ENCODE results near the gene RHOXF1.
"Not testable (repeated sequence)": the region's sequence is repeated elsewhere in the genome, so short reads cannot be mapped to it uniquely, and the experiment has no call there.

The RHOXF1 gene, protein sequence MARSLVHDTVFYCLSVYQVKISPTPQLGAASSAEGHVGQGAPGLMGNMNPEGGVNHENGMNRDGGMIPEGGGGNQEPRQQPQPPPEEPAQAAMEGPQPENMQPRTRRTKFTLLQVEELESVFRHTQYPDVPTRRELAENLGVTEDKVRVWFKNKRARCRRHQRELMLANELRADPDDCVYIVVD

DNA sequence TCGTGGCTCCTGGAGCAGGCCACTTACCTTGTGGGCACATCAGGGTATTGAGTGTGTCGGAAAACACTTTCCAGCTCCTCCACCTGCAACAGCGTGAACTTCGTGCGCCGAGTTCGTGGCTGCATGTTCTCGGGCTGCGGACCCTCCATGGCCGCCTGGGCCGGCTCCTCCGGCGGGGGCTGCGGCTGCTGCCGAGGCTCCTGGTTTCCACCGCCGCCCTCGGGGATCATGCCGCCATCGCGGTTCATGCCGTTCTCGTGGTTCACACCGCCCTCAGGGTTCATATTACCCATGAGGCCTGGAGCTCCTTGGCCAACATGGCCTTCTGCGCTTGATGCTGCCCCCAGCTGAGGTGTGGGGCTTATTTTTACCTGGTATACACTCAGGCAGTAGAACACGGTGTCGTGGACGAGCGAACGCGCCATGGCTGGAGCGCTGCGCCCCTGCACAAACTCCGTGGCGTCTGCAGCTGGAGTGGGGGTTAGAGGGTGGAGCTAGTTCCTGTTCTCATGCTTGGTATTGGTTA lies at the start of gene RHOXF1:
RHOXF1 (minus strand) TSS at position 476 of the 526 bp plus-strand sequence; CDS start at position 425, 51 bp downstream.
- no peak for DNase-seq (ENCODE audit: low spot score)

DNA sequence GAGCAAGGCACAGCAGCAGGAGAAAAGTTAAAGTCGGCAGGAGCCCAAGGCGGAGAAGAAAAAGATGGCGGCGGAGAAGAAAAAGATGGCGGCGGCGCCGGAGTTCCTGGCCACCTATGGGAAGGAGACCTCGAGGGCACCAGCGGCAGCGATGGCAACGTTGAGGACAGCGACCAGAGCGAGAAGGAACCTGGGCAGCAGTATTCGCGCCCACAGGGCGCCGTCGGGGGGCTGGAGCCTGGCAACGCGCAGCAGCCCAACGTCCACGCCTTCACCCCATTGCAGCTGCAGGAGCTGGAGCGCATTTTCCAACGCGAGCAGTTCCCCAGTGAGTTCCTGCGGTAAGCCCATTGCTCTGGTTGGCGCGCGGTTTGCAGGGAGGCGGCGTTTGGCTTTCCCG lies 43.4 kb upstream of the RHOXF1 start:
- DNase-seq (ENCODE audit: low spot score), result not testable (repeated sequence)

DNA sequence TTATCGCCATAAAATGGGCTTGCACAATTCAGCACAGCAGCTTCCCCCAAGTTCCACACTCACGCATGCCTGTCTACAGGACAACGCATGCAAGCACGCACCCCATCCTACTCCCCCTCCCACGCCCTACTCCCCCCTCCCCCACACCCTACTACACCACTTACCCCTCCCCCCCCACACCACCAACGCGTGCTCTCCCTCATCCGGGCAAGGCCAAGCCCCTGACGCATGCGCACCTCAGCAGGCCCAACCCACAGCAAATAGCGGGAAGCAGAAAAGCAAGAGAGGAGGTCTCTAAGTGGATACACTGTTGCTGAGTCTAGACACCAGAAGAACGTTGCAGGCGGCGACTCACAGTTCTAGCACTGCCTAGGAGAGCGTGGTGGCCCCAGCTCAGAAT lies 42.6 kb upstream of the RHOXF1 start, which contains the start of gene RHOXF2:
RHOXF2 (plus strand) TSS at position 301 of the 400 bp plus-strand sequence. CDS start 138 bp downstream, outside the sequence.
- DNase-seq (ENCODE audit: low spot score), result not testable (repeated sequence)

DNA sequence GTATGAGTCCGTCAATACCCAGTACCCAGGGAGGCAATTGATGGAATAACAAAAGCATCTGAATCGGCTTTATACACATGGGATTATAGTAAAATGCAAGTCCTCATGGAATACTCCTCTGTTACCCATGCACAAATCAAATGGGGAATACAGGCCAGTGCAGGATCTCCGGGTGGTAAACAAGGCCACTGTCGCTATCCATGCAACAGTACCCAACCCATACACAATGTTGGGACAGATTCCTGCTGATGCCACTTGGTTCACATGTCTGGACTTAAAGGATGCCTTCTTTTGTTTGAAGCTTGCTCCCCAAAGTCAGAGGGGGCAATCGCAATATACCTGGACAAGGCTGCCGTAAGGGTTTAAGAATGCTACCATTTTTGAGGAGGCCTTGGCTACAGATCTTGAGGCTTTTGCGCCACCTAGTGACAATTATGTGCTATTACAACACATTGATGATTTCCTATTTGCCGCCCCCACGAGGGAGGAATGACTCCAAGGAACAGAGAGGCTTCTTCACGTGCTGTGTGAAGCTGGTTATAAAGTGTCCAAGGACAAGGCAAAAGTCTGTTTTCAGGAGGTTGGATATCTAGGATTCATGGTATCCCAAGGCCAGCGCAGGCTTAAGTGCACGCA lies 34.5 kb upstream of the RHOXF1 start:
- DNase-seq (ENCODE audit: low spot score), result not testable (repeated sequence)

DNA sequence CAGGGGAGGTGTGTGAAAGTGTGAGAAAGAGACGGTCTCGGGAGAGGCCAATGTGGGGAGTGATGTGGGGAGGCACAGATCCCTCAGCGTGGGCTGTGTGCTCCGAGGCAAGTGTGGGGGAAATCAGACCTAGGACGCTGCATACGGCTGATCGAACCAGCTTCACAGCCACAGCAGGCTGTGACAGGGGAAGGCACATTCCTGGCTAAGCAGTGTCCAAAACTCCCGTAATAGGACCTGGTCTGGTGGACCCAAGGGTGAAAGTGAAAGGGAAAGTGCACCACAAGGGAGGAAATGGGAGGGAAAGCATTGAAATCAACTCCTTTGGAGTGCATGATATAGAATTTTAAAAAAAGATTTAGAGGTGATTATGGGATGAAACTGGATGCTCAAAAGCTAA lies 31.8 kb upstream of the RHOXF1 start:
- no peak for DNase-seq (ENCODE audit: low spot score)

DNA sequence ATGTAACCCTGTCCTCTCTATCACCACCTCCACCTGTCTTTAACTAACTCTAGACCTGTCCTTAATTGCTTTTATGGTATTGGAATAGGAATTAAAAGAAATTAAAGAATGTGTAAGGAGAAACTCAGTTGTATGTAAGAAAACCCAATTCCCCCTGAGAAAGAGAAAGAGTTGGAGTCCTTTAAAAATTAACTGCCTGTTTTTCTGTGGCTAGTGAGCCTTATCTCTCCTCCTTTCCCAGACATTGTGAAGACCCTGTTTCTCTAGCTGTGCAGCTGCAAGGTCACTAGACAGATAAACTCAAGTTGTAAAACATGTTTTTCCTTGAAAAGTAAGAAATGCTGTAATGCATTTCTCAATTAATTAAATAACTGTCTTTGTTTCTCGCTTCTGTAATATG lies 30.6 kb upstream of the RHOXF1 start:
- not testable (repeated sequence) for DNase-seq (ENCODE audit: low spot score)

DNA sequence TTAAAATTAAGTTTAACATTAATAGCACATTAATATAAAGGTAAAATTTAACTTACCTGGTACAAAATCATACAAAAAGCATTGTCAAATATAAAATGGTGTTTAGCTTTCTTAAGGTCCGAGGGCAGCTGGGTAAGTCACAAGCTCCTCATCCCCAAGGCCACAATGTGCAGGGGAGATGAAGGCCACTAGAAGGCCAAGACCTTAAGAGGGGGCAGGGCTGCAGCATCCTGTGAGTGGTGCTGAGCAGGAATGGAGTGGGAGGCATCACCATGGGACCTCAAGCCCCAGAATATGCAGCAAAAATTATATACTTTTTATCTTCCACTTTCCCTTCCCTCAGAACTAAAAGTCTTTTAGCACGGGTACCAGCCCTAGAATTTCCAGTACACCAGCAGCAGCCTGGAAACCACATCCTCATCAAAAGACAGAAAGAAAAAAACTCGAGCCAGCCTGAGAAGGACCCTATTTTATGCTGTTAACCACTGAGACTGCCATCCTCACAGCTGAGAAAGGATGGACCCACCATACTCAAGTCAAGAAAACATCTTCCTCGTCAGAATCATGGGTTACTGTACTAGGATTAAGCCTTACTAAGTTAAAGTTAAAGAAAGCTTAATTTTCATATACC lies 29.7 kb upstream of the RHOXF1 start:
- DNase-seq (ENCODE audit: low spot score), result no peak

DNA sequence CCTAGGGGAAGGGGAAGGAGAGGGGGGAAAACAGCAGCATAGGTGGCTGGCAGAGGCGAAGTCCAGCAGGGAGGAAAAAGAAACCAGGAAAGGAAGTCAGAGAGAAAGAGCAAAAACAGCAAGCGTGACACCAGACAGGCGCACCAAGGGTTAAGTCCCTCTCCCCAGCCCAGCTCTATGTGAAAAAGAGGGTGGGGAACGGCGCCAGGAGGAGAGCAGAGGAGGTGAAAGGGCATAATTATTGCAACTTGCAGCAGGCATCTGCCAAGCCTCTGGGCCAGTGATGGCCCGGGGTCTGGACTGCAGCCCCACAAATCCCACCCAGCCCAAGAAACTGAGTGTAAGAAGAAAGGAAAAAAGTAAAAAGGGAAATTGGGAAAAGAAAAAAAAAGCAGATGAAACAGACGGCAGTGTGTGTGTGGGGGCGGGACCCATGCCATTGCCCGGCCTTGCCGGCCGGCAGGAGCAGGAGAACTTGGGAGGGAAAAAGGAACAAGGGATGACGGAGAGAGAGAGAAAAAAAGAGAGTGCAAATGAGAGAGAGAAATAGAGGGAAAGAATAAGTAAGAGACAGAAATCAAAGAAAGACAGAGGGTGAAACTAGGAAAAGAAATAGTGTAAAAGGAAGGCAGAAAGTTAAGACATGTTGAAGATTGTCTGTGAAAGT lies 28.6 kb upstream of the RHOXF1 start:
- DNase-seq (ENCODE audit: low spot score), result no peak

DNA sequence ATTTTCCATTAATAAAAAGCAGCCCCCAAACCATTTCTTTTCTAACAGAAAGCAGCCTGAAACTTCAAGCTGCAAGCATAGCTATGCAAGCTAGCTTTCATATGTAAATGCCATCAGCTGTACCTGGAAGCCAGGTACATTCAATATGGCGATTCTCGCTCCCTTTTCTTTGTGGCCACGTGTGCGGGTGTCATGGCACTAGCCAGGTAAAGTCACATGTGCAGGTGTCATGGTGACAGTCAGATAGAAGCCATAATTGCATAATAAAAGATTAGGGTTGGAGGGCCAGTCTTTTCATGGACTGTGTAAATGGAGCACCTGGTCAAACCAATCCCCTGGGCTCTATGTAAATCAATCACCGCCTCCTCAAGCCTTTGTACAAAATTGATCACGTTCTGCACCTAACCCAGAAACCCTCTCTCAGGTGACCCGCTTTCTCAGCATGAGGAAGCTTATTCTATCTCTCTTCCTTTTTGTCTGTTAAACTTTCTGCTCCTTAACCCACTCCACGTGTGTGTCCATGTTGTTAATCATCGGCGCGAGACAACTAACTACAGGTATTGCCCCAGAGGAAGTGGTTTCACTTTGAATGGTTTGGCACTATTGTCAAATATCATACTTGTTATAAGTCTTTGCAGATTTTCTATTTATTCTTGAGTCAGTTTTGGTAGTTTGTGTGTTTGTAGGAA lies 24.7 kb upstream of the RHOXF1 start:
- DNase-seq (ENCODE audit: low spot score), result no peak

DNA sequence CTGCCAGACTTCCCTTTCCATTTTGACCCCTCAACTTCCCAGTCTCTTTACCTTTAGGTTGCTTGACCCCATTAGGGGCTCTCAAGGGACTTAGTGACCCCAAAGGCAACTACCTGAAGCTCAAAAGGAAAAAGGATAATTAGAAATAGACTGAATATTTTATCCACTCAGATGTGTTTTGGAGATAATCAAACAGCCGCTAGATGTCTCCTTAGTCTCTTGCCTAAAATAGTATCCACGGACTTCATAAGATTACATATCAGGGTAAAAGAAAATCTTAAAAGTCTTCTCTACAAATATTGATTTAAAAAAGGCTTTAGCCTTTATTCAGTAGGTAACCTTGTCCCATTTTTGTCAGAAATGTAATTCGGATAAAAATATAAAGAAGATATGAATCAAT lies 21.7 kb upstream of the RHOXF1 start:
- DNase-seq (ENCODE audit: low spot score), result no peak

DNA sequence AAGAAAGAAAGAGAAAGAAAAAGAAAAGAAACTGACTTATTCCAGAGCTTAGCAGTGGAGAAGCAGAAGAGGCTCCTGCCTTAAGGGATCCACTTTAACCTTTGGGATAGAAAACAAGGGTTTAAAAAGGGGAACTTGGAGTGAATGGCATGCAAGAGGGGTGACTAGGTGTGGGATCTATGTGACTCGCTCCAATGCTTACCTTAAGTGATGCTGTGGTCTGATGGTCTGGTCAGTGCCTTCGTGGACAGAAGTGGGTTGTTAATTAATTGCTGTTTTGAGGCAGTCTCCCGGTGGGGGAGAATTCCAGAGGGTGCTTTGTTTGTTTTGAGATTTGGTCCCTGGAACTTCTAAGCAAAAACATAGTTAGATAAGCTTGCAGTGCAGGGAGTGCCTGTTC lies 21.1 kb upstream of the RHOXF1 start:
- no peak for DNase-seq (ENCODE audit: low spot score)

DNA sequence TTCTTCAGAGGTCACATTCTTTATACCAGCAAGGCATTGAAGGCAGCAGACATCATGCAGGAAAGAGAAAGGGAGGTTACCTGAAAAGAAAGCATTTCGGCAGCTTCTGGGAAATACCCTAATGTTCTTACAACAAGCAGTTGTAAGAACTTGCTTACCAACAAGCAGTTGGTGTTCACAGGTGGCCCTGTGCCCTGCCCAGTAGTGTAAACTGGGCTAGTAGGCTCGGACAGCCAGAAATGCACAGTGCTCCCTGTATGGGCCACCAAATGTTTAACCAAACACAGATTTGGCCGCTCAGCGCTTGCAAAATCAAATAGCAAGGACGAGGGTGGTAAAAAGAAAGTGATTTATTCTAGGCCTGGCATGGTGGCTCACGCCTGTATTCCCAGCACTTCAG lies 20.4 kb upstream of the RHOXF1 start:
- DNase-seq (ENCODE audit: low spot score), result no peak

DNA sequence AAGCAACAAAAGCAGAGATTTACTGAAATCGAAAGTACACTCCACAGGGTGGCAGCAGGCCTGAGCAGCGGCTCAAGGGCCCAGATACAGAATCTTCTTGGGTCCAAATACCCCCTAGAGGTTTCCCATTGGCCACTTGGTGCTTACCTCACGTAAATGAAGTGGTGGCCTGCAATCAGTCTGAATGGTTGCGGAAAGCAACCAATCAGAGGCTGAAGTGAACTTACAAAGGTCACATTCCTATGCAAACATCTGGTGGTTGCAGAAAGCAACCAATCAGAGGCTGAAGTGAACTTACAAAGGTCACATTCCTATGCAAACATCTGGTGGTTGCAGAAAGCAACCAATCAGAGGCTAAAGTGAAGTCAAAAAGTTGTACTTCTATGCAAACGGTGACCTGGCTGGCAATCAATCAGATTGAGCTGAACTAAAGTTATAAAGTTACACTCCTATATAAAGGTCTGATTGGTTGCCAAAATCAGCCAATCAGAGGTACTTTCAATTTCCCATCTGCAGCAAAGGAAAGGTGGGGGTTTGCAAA lies 12.7 kb upstream of the RHOXF1 start:
- DNase-seq (ENCODE audit: low spot score), result not testable (repeated sequence)

DNA sequence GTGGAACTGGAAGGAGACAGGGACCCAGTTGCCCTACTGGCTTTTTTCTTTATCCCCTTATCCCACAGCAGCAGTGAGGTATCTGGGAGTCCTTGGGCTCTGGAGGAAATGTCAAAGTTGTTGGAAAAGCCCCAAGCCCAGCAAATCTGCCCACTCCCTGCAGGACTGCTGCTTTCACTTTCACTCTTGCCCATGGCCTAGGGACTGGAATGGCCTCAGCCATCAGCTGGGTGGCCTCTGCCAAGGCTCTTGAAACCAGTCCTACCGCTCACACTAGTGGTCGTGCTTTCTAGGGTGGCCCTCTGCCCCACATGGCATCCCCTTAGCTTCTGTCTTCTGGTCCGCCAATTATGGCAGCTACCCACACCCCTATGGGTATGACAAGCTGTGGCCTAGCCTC lies 9.7 kb upstream of the RHOXF1 start:
- no peak for DNase-seq (ENCODE audit: low spot score)

DNA sequence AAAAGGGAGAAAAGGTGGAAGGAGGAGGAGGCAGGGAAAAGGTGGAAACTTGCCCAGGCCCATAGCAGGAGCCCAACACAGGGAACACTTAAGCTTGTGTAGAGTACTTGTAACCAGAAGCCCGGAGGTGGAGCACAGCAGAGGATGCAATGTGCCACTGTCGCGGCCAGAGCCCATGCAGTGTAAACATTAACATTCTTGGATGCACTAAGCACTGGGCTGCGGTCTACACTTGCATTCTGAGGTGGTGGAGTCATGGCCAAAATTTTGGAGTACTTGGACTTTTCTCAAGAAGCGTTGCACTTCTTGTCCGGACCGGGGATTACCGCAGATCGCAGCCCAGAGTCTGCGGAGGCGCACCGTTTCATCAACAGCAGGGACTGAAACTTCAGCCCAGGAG lies 4.5 kb upstream of the RHOXF1 start:
- no peak for DNase-seq (ENCODE audit: low spot score)

DNA sequence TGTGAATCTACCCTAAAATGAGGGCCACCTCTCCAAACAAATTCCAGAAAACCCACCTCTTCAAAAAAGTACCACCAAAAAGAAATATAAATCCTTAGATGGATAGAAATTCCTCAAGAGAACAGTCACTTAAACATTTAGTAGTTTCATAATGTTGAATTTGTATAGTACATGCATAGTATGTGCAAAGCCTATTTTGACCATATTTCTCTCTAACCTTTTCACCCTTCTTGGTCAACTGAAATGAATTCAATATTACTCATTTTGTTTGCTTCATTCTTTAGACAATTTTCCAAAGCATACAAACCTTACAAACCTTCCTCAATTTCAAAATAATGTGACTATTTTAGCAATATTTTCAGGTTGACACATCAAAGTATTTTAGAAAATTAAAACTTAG lies 4.1 kb downstream of the RHOXF1 start:
- DNase-seq (ENCODE audit: low spot score), result no peak

DNA sequence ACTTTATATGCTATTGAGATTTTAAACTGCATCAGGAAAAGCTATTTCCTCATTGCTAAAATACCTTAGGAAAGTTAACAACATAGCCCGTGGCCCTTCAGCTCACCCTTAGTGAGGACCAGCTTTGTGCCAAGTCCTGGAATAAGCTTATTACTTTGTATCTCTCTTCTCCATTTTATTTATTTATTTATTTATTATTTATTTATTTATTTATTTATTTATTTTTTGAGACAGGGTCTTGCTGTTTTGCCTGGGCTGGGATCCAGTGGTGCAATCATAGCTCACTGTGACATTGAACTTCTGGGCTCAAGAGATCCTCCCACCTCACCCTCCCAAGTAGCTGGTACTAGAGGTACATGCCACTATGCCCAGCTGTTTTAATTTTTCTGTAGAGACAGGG lies 6.3 kb downstream of the RHOXF1 start:
- DNase-seq (ENCODE audit: low spot score), result no peak

DNA sequence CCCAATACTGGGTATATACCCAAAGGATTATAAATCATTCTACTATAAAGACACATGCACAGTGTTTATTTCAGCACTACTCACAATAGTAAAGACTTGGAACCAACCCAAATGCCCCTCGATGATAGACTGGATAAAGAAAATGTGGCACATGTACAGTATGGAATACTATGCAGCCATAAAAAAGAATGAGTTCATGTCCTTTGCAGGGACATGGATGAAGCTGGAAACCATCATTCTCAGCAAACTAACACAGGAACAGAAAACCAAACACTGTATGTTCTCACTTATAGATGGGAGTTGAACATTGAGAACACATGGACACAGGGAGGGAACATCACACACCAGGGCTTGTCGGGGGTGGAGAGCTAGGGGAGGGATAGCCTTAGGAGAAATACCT lies 11.0 kb downstream of the RHOXF1 start:
- not testable (repeated sequence) for DNase-seq (ENCODE audit: low spot score)

DNA sequence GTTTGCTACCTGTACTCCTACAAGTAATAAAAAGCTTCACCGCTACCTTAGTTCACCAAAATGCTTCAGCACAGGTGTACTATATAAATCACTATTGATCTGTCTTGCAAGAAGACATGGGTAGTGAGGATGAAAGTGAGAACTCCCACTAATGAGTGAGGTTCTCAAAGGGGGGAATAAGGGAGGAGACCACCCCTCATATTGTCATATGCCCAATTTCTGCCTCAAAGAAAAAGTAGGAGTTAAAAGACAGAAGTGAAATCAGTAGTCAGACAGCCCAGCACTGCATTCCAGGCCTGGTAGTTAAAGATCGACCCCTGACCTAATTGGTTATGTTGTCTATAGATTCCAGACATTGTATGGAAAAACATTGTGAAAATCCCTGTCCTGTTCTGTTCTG lies 14.7 kb downstream of the RHOXF1 start:
- DNase-seq (ENCODE audit: low spot score), result not testable (repeated sequence)

DNA sequence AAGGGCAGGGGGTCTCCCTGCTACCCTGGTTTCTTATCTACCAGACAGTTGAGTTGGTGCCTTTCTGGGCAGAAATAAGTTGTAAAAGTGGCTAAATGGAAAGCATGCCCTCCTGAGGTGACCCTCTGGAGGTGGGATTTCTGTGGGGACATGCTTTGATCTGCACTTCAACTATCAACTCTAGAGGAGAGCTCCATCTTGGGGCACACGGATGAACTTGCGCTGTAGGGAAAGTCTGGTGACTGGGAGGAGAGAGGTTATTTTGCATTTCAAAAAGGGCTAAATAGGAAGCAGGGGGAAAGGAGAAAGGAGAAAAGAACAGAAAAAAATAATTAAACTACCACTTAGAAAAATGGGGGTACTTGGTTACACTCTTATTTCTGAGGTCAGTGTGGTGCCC lies 25.5 kb downstream of the RHOXF1 start:
- no peak for DNase-seq (ENCODE audit: low spot score)

DNA sequence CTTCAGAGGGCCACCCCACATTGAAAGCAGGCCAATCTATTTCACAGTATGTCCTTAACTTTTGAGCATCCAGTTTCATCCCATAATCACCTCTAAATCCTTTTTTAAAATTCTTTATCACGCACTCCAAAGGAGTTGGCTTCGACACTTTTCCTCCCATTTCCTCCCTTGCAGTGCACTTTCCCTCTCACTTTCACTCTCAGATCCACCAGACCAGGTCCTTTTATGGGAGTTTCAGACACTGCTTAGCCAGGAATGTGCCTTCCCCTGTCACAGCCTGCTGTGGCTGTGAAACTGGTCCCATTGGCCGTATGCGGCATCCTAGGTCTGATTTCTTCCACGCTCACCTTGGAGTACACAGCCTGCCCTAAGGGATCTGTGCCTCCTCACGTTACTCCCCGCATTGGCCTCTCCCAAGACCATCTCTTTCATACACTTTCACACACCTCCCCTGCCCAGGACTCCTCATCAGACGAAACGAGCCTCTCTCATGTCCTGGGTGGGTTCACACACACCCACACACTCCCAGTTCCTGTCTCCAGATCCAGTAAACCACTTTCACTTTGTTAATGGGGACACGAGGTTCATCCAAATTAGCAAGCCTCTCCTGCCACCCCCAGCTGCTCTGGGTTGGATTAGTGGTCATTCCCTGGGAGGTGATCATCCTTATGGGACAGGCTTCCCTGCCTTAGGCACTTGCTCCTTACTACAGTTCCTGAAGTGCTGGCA lies 28.3 kb downstream of the RHOXF1 start:
- no peak for DNase-seq (ENCODE audit: low spot score)
